Neural crest cell (in vitro differentiated cells): ENCODE measurements around the gene PHF21A. TPM values are rescaled to one million over a fixed set of nuclear protein-coding genes. Genes with fewer than 3 reads are reported as not detected.

Experiments
- DNase-seq: peaks from one replicate; pipeline ENCODE4 v3.0.0; 2021; ENCODE audit warnings: low read depth, mixed read lengths, low spot score
- H3K27ac Mint-ChIP-seq: one replicate; pipeline ENCODE4 v1.8.0; 2021; ENCODE audit warnings: mild to moderate bottlenecking, mixed read lengths; ENCODE audit not compliant: unreplicated experiment
- H3K27me3 Mint-ChIP-seq: 2 replicates; pipeline ENCODE4 v1.8.0; 2021; ENCODE audit warnings: low read depth, mild to moderate bottlenecking, mixed read lengths
- H3K36me3 Mint-ChIP-seq: 2 replicates; pipeline ENCODE4 v1.8.0; 2021; ENCODE audit warnings: low read depth, mild to moderate bottlenecking, mixed read lengths
- H3K4me1 Mint-ChIP-seq: 2 replicates; pipeline ENCODE4 v1.8.0; 2021; ENCODE audit warnings: mixed read lengths
- H3K4me3 Mint-ChIP-seq: one replicate; pipeline ENCODE4 v1.8.0; 2021; ENCODE audit warnings: mild to moderate bottlenecking, mixed read lengths
- H3K9me3 Mint-ChIP-seq: 2 replicates; pipeline ENCODE4 v1.8.0; 2021; ENCODE audit warnings: mixed read lengths
- total RNA-seq: library from RNA; stranded (reverse); gene quantifications from 2 replicates; pipeline ENCODE4 v1.2.1, GENCODE V29; 2021
- TF ChIP-seq, protein P1 (sequence below): fragments of 200-600 bp; sonication (generic); conservative IDR thresholded peaks from 2 replicates; pipeline ENCODE4 v1.5.0; 2021; ENCODE audit warnings: antibody characterized with exemption, mild to moderate bottlenecking

The PHF21A gene
- total RNA-seq, 1 donor from 2014 or later, result 56.5 TPM

DNA sequence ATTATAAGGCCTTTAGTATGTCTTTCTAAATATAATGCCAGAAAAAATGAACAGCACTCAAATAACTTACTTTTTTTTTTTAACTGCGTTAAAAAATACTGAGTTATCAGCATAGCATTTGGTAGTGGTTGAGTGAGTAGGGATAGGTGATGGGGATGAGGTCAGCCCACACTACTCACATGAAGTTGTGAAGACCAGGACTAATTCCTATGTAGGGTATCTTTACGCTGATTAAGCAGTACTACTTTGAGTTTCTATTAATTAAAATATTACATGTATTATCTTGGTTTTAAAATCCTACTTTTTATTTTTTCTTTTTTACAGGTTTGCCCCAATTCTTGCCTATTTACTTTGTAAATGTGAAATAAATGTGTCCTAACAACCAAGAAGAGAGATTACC is 13.5 kb downstream of the PHF21A start:
- H3K36me3 Mint-ChIP-seq, result no peaks in the 10 kb centered on the region
- H3K27ac Mint-ChIP-seq, result no peak overlapping the region
- no peak for DNase-seq
- H3K4me1 Mint-ChIP-seq, result peaks cover 23% of the 10 kb centered on the region
- TF ChIP-seq, protein P1, sequence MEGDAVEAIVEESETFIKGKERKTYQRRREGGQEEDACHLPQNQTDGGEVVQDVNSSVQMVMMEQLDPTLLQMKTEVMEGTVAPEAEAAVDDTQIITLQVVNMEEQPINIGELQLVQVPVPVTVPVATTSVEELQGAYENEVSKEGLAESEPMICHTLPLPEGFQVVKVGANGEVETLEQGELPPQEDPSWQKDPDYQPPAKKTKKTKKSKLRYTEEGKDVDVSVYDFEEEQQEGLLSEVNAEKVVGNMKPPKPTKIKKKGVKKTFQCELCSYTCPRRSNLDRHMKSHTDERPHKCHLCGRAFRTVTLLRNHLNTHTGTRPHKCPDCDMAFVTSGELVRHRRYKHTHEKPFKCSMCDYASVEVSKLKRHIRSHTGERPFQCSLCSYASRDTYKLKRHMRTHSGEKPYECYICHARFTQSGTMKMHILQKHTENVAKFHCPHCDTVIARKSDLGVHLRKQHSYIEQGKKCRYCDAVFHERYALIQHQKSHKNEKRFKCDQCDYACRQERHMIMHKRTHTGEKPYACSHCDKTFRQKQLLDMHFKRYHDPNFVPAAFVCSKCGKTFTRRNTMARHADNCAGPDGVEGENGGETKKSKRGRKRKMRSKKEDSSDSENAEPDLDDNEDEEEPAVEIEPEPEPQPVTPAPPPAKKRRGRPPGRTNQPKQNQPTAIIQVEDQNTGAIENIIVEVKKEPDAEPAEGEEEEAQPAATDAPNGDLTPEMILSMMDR, result no peak
- H3K27me3 Mint-ChIP-seq, result no peaks in the 10 kb centered on the region
- no peak overlapping the region for H3K4me3 Mint-ChIP-seq
- no peaks in the 10 kb centered on the region for H3K9me3 Mint-ChIP-seq

DNA sequence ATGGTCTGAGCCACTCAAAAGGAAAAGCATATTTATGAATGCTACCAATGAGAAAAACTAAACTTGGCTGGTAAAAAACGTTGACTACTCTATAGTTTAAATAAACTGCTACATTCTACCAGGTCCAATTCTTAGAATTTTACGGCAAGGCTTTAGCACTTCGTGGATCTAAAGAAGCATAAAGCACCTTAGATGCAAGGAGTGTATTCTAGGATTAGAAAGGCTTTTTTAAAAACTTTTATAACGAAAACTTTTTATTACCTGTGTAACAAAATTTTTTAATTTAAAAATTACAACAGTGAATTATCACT is 13.9 kb downstream of the PHF21A start:
- Mint-ChIP-seq H3K27ac (no peak overlapping the region), H3K9me3 (no peaks in the 10 kb centered on the region), H3K4me1 (peaks cover 23% of the 10 kb centered on the region), H3K36me3 (no peaks in the 10 kb centered on the region), H3K4me3 (no peak overlapping the region), H3K27me3 (no peaks in the 10 kb centered on the region)
- TF ChIP-seq, protein P1, result no peak
- no peak for DNase-seq

DNA sequence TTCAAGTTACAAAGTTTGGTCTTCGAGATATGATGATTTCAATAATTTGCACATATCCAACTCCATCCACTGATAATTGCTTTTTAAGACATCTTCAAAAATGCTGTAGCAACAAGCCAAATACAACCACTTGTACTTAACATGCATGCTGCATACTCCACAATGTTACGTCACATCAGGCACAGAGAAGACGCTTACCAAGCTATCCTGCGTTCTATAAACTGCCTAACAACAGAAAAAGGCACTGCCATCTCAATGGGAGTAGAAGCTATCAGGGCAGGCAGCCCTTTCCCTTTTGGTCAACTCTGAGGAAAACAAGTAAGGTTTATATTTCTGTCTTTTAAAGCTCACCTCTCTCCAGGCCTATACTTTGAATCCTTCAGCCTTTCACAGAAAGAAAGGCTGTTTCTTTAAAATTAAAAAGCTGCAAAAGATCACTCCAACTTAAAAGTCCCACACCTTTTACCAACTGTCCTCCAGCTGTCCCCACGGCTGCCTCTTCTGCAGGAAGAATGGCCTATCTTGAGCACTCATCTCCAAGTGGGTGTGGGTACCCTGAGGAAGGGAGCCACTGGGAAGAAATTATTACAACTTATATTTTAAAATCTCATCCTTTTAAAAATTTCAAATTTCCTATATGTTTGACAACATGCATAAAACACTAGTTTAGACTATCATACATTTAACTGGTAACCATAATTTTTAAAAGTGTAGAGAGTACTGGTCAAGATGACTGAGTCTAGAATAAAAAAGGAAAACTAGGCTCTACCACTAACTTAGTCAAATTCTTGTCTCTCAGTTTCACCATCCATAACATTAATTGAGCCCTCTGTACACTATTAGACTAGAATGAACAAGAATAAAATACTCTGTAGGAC is 14.5 kb downstream of the PHF21A start:
- peaks cover 21% of the 10 kb centered on the region for H3K4me1 Mint-ChIP-seq
- H3K4me3 Mint-ChIP-seq, result no peak overlapping the region
- no peaks in the 10 kb centered on the region for H3K9me3 Mint-ChIP-seq
- no peak for DNase-seq
- no peaks in the 10 kb centered on the region for H3K27me3 Mint-ChIP-seq
- no peak overlapping the region for H3K27ac Mint-ChIP-seq
- no peaks in the 10 kb centered on the region for H3K36me3 Mint-ChIP-seq
- TF ChIP-seq, protein P1, result no peak

DNA sequence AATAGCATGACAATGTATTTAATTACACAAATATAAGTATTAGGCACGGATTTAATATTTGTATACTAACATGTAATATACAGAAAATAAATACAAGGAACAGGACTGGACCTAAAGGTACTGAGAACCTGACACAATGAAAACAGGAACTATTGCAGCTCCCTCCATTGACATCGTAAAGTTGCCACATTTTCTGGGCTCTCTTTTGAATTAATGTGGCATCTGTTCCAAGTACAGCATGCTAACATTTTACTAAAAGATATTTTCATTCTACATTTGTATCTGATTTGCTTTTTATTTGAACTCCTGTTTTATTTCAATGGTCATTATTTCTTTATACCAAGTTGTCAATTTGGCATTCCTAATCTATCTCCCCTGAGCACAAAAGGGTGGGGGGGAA is 15.3 kb downstream of the PHF21A start:
- peaks cover 21% of the 10 kb centered on the region for H3K4me1 Mint-ChIP-seq
- no peaks in the 10 kb centered on the region for H3K27me3 Mint-ChIP-seq
- no peaks in the 10 kb centered on the region for H3K36me3 Mint-ChIP-seq
- TF ChIP-seq, protein P1, result no peak
- DNase-seq, result no peak
- H3K9me3 Mint-ChIP-seq, result no peaks in the 10 kb centered on the region
- H3K27ac Mint-ChIP-seq, result no peak overlapping the region
- no peak overlapping the region for H3K4me3 Mint-ChIP-seq

DNA sequence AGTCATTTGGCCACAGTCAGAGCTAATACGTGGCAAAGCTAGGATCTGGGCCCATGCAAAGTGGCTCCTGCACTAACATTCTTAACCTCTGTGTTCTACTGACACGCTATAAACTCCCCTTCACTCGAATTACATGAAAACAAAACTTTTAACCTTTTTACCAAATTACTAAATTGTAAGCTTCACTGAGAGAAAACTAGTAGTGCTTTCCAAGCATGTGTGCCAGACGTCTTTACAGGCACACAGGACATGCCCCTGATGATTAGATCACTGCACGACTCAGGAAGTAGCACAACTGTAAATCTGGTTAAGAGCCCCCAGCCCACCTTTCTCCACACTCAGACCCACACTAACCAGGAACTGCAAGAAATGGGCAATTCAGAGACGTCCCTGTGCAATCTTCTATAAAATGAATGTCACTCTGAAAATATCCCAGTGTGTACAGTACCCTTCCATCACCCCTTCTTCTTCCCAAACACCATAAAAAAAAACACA is 16.1 kb downstream of the PHF21A start:
- TF ChIP-seq, protein P1, result no peak
- H3K4me1 Mint-ChIP-seq, result peaks cover 28% of the 10 kb centered on the region
- H3K27me3 Mint-ChIP-seq, result no peaks in the 10 kb centered on the region
- H3K4me3 Mint-ChIP-seq, result no peak overlapping the region
- no peak for DNase-seq
- H3K36me3 Mint-ChIP-seq, result no peaks in the 10 kb centered on the region
- no peak overlapping the region for H3K27ac Mint-ChIP-seq
- H3K9me3 Mint-ChIP-seq, result no peaks in the 10 kb centered on the region
